ENCODE measurements around the gene SIRT4.

Gene SIRT4

DNA sequence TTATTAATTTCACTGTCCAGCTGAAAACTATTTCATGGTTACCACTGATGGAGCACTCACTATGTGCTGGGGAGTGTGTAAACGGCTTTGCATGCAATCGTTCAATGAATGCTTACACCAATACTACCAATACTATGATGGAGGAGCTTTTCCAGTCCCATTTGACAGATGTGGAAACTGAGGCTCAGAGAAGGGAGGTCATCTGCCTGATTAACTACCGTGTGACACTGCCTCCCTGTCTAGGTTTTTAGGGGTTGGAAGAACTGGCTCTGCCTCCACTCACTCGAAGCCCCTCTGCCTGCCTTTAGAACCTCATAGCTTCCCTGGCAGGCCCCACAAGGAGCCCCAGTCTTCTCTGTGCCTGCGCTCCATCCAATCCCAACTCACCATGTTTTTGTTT, 55.0 kb downstream of the SIRT4 start:
- no peak for DNase-seq
- TF ChIP-seq, protein P1, sequence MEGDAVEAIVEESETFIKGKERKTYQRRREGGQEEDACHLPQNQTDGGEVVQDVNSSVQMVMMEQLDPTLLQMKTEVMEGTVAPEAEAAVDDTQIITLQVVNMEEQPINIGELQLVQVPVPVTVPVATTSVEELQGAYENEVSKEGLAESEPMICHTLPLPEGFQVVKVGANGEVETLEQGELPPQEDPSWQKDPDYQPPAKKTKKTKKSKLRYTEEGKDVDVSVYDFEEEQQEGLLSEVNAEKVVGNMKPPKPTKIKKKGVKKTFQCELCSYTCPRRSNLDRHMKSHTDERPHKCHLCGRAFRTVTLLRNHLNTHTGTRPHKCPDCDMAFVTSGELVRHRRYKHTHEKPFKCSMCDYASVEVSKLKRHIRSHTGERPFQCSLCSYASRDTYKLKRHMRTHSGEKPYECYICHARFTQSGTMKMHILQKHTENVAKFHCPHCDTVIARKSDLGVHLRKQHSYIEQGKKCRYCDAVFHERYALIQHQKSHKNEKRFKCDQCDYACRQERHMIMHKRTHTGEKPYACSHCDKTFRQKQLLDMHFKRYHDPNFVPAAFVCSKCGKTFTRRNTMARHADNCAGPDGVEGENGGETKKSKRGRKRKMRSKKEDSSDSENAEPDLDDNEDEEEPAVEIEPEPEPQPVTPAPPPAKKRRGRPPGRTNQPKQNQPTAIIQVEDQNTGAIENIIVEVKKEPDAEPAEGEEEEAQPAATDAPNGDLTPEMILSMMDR (IDR thresholded peaks at IDR 0.05; ENCODE audit: low read depth, low read length), result no peak
- Histone ChIP-seq H3K4me1 (peaks cover 4% of the 10 kb centered on the region), H3K4me3 (ENCODE audit: low read depth, low read length) (peak overlapping the region; percentile 30; the same call in 1 of the 2 replicates), H3K36me3 (no peaks in the 10 kb centered on the region), H3K27me3 (no peaks in the 10 kb centered on the region), H3K9me3 (no peaks in the 10 kb centered on the region)

DNA sequence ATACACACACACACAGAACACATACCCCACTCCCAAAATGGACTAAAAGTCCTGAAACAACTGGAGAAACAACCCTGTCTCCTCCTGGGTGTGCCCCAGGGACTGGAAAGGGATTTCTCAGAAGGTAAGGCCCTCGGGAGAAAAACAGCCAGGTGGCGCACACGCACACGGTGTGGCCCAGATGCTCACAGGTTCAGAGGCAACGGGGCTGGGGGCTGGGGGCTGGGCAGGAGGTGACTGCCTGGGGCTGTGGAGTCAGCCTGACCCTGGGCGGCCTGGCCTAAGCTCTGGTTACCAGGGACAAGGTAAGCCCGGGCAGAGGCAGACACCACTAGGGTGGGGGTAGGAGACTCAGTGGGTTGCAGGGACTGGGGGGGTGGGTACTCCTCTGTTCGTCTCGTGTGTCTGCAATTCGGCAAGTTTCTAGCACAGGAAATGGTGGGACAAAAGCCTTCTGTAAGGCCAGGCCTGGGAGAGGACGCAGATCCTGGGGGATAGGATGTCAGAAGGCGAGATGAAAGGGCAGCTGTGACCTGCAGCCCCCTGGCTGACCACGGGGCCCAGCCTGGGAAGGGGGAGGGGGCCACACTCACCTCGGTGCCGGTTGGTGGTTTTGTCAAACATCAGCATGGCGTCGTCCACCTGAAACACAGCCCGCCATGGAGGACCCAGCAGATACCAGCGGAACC, 56.4 kb downstream of the SIRT4 start:
- H3K4me1 ChIP-seq, result peaks cover 19% of the 10 kb centered on the region
- H3K36me3 ChIP-seq, result no peaks in the 10 kb centered on the region
- no peak overlapping the region for H3K4me3 ChIP-seq (ENCODE audit: low read depth, low read length)
- H3K27me3 ChIP-seq, result no peaks in the 10 kb centered on the region
- H3K9me3 ChIP-seq, result no peaks in the 10 kb centered on the region
- DNase-seq, result no peak
- TF ChIP-seq, protein P1 (IDR thresholded peaks at IDR 0.05; ENCODE audit: low read depth, low read length), result peak; percentile 24; the same call in 1 of the 2 replicates

DNA sequence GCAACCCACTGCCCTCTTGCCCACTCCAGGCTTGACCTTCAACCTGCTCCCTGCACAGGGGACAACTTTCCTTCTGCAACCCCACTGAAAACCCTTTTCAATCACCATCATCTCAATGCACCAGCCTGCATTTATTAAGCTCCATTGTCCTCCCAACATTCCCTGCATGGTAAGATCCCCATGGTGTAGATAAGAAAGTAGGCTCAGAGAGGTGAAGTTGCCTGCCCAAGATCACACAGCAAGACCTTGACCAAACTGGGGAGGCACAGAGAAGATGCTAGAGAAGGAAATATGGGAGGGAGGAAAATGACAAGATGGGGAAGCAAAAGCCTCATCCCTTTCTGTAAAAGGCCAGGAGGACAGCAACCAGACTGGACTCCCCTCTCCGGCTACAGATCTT, 57.0 kb downstream of the SIRT4 start:
- Histone ChIP-seq H3K4me3 (ENCODE audit: low read depth, low read length) (no peak overlapping the region), H3K9me3 (no peaks in the 10 kb centered on the region), H3K36me3 (no peaks in the 10 kb centered on the region), H3K27me3 (no peaks in the 10 kb centered on the region), H3K4me1 (peaks cover 19% of the 10 kb centered on the region)
- DNase-seq, result no peak
- TF ChIP-seq, protein P1 (IDR thresholded peaks at IDR 0.05; ENCODE audit: low read depth, low read length), result no peak

DNA sequence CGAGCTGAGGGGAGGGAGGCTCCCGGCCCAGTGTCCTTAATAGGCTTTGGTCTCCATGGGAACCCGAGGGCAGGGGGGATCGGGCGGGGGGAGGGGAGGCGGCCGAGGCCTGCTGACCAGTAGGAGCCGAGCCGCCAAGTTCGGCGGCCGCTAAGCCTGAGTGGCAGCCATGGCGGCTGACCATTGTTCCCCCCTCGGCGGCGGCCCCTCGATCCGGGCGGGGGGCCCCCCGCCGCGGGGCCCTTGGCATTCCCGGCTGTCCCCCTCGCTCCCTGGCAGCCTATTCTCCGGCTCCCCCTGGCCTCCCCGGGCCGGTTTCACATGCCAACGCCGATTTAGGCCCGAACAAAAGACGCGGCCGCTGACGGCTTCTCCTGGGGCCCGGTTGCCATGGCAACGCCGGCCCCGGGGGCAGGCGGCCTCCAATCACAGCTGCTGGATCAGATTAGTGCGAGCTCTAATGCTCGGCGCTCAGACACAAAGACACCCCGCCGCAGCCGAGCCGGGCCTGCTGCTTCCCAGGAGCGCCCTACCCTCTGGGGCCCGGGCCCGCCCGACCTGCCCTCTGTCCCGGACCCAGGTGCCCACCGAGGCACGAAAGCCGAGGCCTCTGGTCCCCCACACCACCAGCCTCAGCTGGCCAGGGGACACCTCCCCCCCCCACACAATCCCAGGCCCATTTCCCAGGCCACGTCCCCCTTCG, 59.5 kb downstream of the SIRT4 start:
- Histone ChIP-seq H3K27me3 (no peaks in the 10 kb centered on the region), H3K36me3 (no peaks in the 10 kb centered on the region), H3K9me3 (no peaks in the 10 kb centered on the region), H3K4me1 (peaks cover 19% of the 10 kb centered on the region), H3K4me3 (ENCODE audit: low read depth, low read length) (peak overlapping the region; percentile 60)
- peak; percentile 92 for DNase-seq
- TF ChIP-seq, protein P1 (IDR thresholded peaks at IDR 0.05; ENCODE audit: low read depth, low read length), result no peak

Data from BE2C (cell line).